Effector memory CD4-positive, alpha-beta T cell (primary cell): ENCODE data around the gene SLC5A2.

ENCODE experiments used
- DNase-seq, 3 donors: peaks; one replicate each; pipeline ENCODE4 v3.0.0-alpha.2; 2020
- H3K27ac ChIP-seq: 2 replicates; pipeline ENCODE4 v1.7.0; 2013; ENCODE audit warnings: mild to moderate bottlenecking, low read length, moderate library complexity; ENCODE audit not compliant: insufficient read depth, poor library complexity, severe bottlenecking
- H3K27me3 ChIP-seq: replicated peaks from 2 replicates; pipeline ENCODE4 v1.7.0; 2013; ENCODE audit warnings: mild to moderate bottlenecking, low read length; ENCODE audit not compliant: insufficient read depth, control insufficient read depth, poor library complexity, severe bottlenecking
- H3K36me3 ChIP-seq: 2 replicates; pipeline ENCODE4 v1.7.0; 2013; ENCODE audit warnings: mild to moderate bottlenecking, low read length, moderate library complexity; ENCODE audit not compliant: control insufficient read depth, insufficient read depth
- H3K4me1 ChIP-seq: 2 replicates; pipeline ENCODE4 v1.7.0; 2013; ENCODE audit warnings: low read length, mild to moderate bottlenecking; ENCODE audit not compliant: control insufficient read depth, insufficient read depth, poor library complexity, severe bottlenecking
- H3K4me3 ChIP-seq: 2 replicates; pipeline ENCODE4 v1.7.0; 2013; ENCODE audit warnings: low read length, low read depth, mild to moderate bottlenecking; ENCODE audit not compliant: insufficient read depth, poor library complexity, severe bottlenecking
- H3K9me3 ChIP-seq: 2 replicates; pipeline ENCODE4 v1.7.0; 2013; ENCODE audit warnings: mild to moderate bottlenecking, low read length, moderate library complexity; ENCODE audit not compliant: control insufficient read depth

SLC5A2 gene

GRCh38 chr16:31487071-31487719 lies 4.3 kb downstream of the SLC5A2 start:
- Histone ChIP-seq H3K36me3 (no peaks in the 10 kb centered on the region), H3K27ac (peak overlapping the region; percentile 58), H3K4me3 (peak overlapping the region; percentile 78), H3K27me3 (no peaks in the 10 kb centered on the region), H3K4me1 (peaks cover 7% of the 10 kb centered on the region), H3K9me3 (no peaks in the 10 kb centered on the region)
- no peak for DNase-seq

GRCh38 chr16:31487720-31488467 lies 5.0 kb downstream of the SLC5A2 start:
- Histone ChIP-seq H3K9me3 (no peaks in the 10 kb centered on the region), H3K4me1 (peaks cover 7% of the 10 kb centered on the region), H3K4me3 (peak overlapping the region; percentile 78), H3K27me3 (no peaks in the 10 kb centered on the region), H3K27ac (peak overlapping the region; percentile 58), H3K36me3 (no peaks in the 10 kb centered on the region)
- DNase-seq = peak; percentile 69 to 78 (median 75)

- Histone ChIP-seq H3K27ac (peak overlapping the region; percentile 58), H3K27me3 (no peaks in the 10 kb centered on the region), H3K4me3 (peak overlapping the region; percentile 78), H3K4me1 (peaks cover 7% of the 10 kb centered on the region), H3K36me3 (peaks cover 3% of the 10 kb centered on the region), H3K9me3 (no peaks in the 10 kb centered on the region)
- DNase-seq = no peak
These were observed 5.8 kb downstream of the SLC5A2 start for GRCh38 chr16:31488468-31489297.

GRCh38 chr16:31489298-31489564 lies 6.3 kb downstream of the SLC5A2 start:
- H3K27me3 ChIP-seq = no peaks in the 10 kb centered on the region
- no peak for DNase-seq
- H3K4me1 ChIP-seq = peaks cover 7% of the 10 kb centered on the region
- H3K9me3 ChIP-seq = no peaks in the 10 kb centered on the region
- H3K4me3 ChIP-seq = no peak overlapping the region
- H3K36me3 ChIP-seq = peaks cover 5% of the 10 kb centered on the region
- H3K27ac ChIP-seq = no peak overlapping the region

- Histone ChIP-seq H3K36me3 (peaks cover 9% of the 10 kb centered on the region), H3K27ac (no peak overlapping the region), H3K4me1 (peaks cover 7% of the 10 kb centered on the region), H3K27me3 (no peaks in the 10 kb centered on the region), H3K4me3 (no peak overlapping the region), H3K9me3 (no peaks in the 10 kb centered on the region)
- DNase-seq = no peak
These were observed 7.0 kb downstream of the SLC5A2 start for GRCh38 chr16:31489616-31490584.

- peaks cover 7% of the 10 kb centered on the region for H3K4me1 ChIP-seq
- no peaks in the 10 kb centered on the region for H3K9me3 ChIP-seq
- DNase-seq = no peak
- no peak overlapping the region for H3K4me3 ChIP-seq
- H3K36me3 ChIP-seq = peaks cover 29% of the 10 kb centered on the region
- no peak overlapping the region for H3K27ac ChIP-seq
- H3K27me3 ChIP-seq = no peaks in the 10 kb centered on the region
These were observed 9.0 kb downstream of the SLC5A2 start for GRCh38 chr16:31491778-31492418.

- Histone ChIP-seq H3K27ac (no peak overlapping the region), H3K27me3 (no peaks in the 10 kb centered on the region), H3K36me3 (peaks cover 41% of the 10 kb centered on the region), H3K4me3 (no peak overlapping the region), H3K9me3 (no peaks in the 10 kb centered on the region), H3K4me1 (no peaks in the 10 kb centered on the region)
- DNase-seq = no peak
These were observed 10.7 kb downstream of the SLC5A2 start for GRCh38 chr16:31493506-31494125.

GRCh38 chr16:31496670-31497069 lies 13.7 kb downstream of the SLC5A2 start:
- no peak for DNase-seq
- H3K27me3 ChIP-seq = no peaks in the 10 kb centered on the region
- no peak overlapping the region for H3K27ac ChIP-seq
- H3K4me3 ChIP-seq = no peak overlapping the region
- H3K9me3 ChIP-seq = no peaks in the 10 kb centered on the region
- H3K4me1 ChIP-seq = no peaks in the 10 kb centered on the region
- peaks cover 53% of the 10 kb centered on the region for H3K36me3 ChIP-seq

- no peak overlapping the region for H3K4me3 ChIP-seq
- H3K27me3 ChIP-seq = no peaks in the 10 kb centered on the region
- H3K4me1 ChIP-seq = no peaks in the 10 kb centered on the region
- no peaks in the 10 kb centered on the region for H3K9me3 ChIP-seq
- no peak for DNase-seq
- H3K36me3 ChIP-seq = peaks cover 52% of the 10 kb centered on the region
- no peak overlapping the region for H3K27ac ChIP-seq
These were observed 15.6 kb downstream of the SLC5A2 start for GRCh38 chr16:31498493-31498892.
